GM23338 (cell line): ENCODE results near the gene SLC26A4.

ENCODE experiments used
- CREB1 ChIP-seq: fragments of 250-450 bp; sonication (Bioruptor Pico); IDR thresholded peaks from 2 replicates; pipeline ENCODE4 v1.5.0; 2020; ENCODE audit warnings: low read depth, mild to moderate bottlenecking, moderate library complexity
- EZH2 ChIP-seq: fragments of 200-600 bp; sonication (generic); IDR thresholded peaks from one replicate; pipeline ENCODE4 v1.8.0; 2017; ENCODE audit warnings: antibody characterized with exemption, mild to moderate bottlenecking, low read depth; ENCODE audit not compliant: unreplicated experiment
- EZH2phosphoT487 ChIP-seq: fragments of 200-600 bp; sonication (generic); IDR thresholded peaks from one replicate; pipeline ENCODE4 v1.8.1; 2018; ENCODE audit warnings: antibody characterized with exemption; ENCODE audit not compliant: unreplicated experiment
- JUNB ChIP-seq: IDR thresholded peaks from one replicate; pipeline ENCODE4 v1.6.1; 2016; ENCODE audit warnings: antibody characterized with exemption; ENCODE audit not compliant: unreplicated experiment
- NANOG ChIP-seq: IDR thresholded peaks from 2 replicates; pipeline ENCODE4 v1.6.1; 2016; ENCODE audit warnings: antibody characterized with exemption, borderline replicate concordance
- POLR2AphosphoS5 ChIP-seq: IDR thresholded peaks from 2 replicates; pipeline ENCODE4 v1.6.1; 2016; ENCODE audit warnings: antibody characterized with exemption, low read depth
- STAT1 ChIP-seq: IDR thresholded peaks from one replicate; pipeline ENCODE4 v1.6.1; 2016; ENCODE audit warnings: antibody characterized with exemption; ENCODE audit not compliant: unreplicated experiment
- TF ChIP-seq, protein P1 (sequence below), 2 experiments: fragments of 200-600 bp in 1 of 2; sonication (generic) in 1 of 2; conservative IDR thresholded peaks; 2 replicates each; pipeline versions ENCODE4 v1.5.1 to v1.6.1; 2016 to 2017; ENCODE audit warnings: antibody characterized with exemption in 2 of 2, low read depth in 2 of 2, mild to moderate bottlenecking in 2 of 2, moderate library complexity in 1 of 2
- TF ChIP-seq, protein P2 (sequence below): IDR thresholded peaks from 2 replicates; pipeline ENCODE4 v1.6.1; 2016; ENCODE audit warnings: antibody characterized with exemption
- TF ChIP-seq, protein P3 (sequence below): IDR thresholded peaks from one replicate; pipeline ENCODE4 v1.6.1; 2018; ENCODE audit warnings: antibody characterized with exemption; ENCODE audit not compliant: unreplicated experiment

DNA sequence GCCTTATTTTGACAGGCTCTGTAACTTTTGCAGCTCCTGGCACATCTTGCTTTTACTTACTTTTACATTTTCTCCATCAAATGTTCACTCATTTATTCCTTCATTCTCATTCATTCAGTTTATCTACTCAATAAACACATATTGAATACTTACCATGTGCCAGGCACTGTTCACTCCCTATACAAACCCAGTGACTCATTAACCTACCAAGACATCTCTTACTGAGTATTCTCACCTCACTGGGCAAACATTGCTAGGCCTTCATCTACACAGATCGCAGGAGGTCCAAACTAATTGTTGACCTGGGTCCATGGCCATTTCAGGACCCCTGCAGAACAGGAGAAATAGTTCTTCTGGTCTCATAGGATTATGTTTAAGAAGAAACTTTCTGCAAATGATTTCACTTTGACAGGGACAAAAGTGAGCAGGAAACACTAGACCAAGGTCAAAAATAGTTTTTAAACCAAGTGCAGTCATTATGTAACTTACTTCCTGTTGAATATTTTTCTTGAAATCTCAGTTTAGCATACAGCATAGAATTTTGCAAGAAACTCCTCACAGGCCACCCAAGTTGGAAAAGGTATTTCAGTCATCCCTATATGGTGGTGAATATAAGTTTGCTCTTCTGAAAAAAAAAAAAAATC is 17.6 kb downstream of the SLC26A4 start:
- no peak for TF ChIP-seq EZH2
- TF ChIP-seq, protein P1, sequence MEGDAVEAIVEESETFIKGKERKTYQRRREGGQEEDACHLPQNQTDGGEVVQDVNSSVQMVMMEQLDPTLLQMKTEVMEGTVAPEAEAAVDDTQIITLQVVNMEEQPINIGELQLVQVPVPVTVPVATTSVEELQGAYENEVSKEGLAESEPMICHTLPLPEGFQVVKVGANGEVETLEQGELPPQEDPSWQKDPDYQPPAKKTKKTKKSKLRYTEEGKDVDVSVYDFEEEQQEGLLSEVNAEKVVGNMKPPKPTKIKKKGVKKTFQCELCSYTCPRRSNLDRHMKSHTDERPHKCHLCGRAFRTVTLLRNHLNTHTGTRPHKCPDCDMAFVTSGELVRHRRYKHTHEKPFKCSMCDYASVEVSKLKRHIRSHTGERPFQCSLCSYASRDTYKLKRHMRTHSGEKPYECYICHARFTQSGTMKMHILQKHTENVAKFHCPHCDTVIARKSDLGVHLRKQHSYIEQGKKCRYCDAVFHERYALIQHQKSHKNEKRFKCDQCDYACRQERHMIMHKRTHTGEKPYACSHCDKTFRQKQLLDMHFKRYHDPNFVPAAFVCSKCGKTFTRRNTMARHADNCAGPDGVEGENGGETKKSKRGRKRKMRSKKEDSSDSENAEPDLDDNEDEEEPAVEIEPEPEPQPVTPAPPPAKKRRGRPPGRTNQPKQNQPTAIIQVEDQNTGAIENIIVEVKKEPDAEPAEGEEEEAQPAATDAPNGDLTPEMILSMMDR (conservative IDR thresholded peaks at IDR 0.05; ENCODE audit: low read depth in 2 of 2), result no peak
- TF ChIP-seq CREB1 (CRISPR knock-in tag), result no peak
- TF ChIP-seq EZH2phosphoT487, result no peak
- no peak for TF ChIP-seq POLR2AphosphoS5
- TF ChIP-seq, protein P2, sequence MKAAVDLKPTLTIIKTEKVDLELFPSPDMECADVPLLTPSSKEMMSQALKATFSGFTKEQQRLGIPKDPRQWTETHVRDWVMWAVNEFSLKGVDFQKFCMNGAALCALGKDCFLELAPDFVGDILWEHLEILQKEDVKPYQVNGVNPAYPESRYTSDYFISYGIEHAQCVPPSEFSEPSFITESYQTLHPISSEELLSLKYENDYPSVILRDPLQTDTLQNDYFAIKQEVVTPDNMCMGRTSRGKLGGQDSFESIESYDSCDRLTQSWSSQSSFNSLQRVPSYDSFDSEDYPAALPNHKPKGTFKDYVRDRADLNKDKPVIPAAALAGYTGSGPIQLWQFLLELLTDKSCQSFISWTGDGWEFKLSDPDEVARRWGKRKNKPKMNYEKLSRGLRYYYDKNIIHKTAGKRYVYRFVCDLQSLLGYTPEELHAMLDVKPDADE, result no peak
- TF ChIP-seq, protein P3, sequence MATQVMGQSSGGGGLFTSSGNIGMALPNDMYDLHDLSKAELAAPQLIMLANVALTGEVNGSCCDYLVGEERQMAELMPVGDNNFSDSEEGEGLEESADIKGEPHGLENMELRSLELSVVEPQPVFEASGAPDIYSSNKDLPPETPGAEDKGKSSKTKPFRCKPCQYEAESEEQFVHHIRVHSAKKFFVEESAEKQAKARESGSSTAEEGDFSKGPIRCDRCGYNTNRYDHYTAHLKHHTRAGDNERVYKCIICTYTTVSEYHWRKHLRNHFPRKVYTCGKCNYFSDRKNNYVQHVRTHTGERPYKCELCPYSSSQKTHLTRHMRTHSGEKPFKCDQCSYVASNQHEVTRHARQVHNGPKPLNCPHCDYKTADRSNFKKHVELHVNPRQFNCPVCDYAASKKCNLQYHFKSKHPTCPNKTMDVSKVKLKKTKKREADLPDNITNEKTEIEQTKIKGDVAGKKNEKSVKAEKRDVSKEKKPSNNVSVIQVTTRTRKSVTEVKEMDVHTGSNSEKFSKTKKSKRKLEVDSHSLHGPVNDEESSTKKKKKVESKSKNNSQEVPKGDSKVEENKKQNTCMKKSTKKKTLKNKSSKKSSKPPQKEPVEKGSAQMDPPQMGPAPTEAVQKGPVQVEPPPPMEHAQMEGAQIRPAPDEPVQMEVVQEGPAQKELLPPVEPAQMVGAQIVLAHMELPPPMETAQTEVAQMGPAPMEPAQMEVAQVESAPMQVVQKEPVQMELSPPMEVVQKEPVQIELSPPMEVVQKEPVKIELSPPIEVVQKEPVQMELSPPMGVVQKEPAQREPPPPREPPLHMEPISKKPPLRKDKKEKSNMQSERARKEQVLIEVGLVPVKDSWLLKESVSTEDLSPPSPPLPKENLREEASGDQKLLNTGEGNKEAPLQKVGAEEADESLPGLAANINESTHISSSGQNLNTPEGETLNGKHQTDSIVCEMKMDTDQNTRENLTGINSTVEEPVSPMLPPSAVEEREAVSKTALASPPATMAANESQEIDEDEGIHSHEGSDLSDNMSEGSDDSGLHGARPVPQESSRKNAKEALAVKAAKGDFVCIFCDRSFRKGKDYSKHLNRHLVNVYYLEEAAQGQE, result no peak
- TF ChIP-seq JUNB, result no peak
- TF ChIP-seq STAT1, result no peak
- no peak for TF ChIP-seq NANOG
